ENCODE data around the gene GEN1. TPM values are rescaled to one million over a fixed set of nuclear protein-coding genes. Genes with fewer than 3 reads are reported as not detected.

The GEN1 gene
- total RNA-seq, 2 donors from 2014 or later: 13.5 to 26.3 TPM

GRCh38 chr2:17748745-17749144 is 5.2 kb upstream of the GEN1 start:
- ATAC-seq (no peak), DNase-seq (no peak)
- intact Hi-C loops (cut with DNase I, micrococcal nuclease): no loop called here

GRCh38 chr2:17749753-17750438 is 4.0 kb upstream of the GEN1 start:
- intact Hi-C loops (cut with DNase I, micrococcal nuclease): no loop called here
- no peak for ATAC-seq
- DNase-seq: no peak

- intact Hi-C loops (cut with DNase I, micrococcal nuclease): no loop called here
- DNase-seq (no peak), ATAC-seq (no peak)
Measured at GRCh38 chr2:17752246-17752645, 1.7 kb upstream of the GEN1 start.

GRCh38 chr2:17752892-17753802 is 791 bp upstream of the GEN1 start:
- intact Hi-C loops (cut with DNase I, micrococcal nuclease): no loop called here
- DNase-seq: peak; percentile 59 to 67
- ATAC-seq: peak; percentile 69

GRCh38 chr2:17754773-17755425 is 961 bp downstream of the GEN1 start:
- ATAC-seq (no peak), DNase-seq (no peak)
- intact Hi-C loops (cut with DNase I, micrococcal nuclease): no loop called here

- intact Hi-C loops (cut with DNase I, micrococcal nuclease): no loop called here
- no peak for DNase-seq
- no peak for ATAC-seq
Measured at GRCh38 chr2:17756668-17757067, 2.7 kb downstream of the GEN1 start.

- DNase-seq (peak; percentile 5 to 28), ATAC-seq (peak; percentile 51)
- intact Hi-C loops (cut with DNase I, micrococcal nuclease): no loop called here
Measured at GRCh38 chr2:17757321-17757720, 3.4 kb downstream of the GEN1 start.

- ATAC-seq (no peak), DNase-seq (no peak)
- intact Hi-C loops (cut with DNase I, micrococcal nuclease): no loop called here
Measured at GRCh38 chr2:17758118-17758517, 4.2 kb downstream of the GEN1 start.

- ATAC-seq: no peak
- intact Hi-C loops (cut with DNase I, micrococcal nuclease): no loop called here
- no peak for DNase-seq
Measured at GRCh38 chr2:17759805-17760204, 5.9 kb downstream of the GEN1 start.

- DNase-seq (no peak), ATAC-seq (no peak)
- intact Hi-C loops (cut with DNase I, micrococcal nuclease): no loop called here
Measured at GRCh38 chr2:17762451-17762850, 8.5 kb downstream of the GEN1 start.

GRCh38 chr2:17763641-17764333 is 9.8 kb downstream of the GEN1 start:
- intact Hi-C loops (cut with DNase I, micrococcal nuclease): no loop called here
- no peak for ATAC-seq
- DNase-seq: no peak

GRCh38 chr2:17765398-17765797 is 11.5 kb downstream of the GEN1 start:
- no peak for ATAC-seq
- no peak for DNase-seq
- intact Hi-C loops (cut with DNase I, micrococcal nuclease): no loop called here

- DNase-seq (no peak), ATAC-seq (no peak)
- intact Hi-C loops (cut with DNase I, micrococcal nuclease): no loop called here
Measured at GRCh38 chr2:17768894-17769293, 15.0 kb downstream of the GEN1 start.

GRCh38 chr2:17771956-17772355 is 18.0 kb downstream of the GEN1 start:
- intact Hi-C loops (cut with DNase I, micrococcal nuclease): no loop called here
- DNase-seq (no peak), ATAC-seq (no peak)

- DNase-seq (no peak), ATAC-seq (no peak)
- intact Hi-C loops (cut with DNase I, micrococcal nuclease): no loop called here
Measured at GRCh38 chr2:17772532-17772931, 18.6 kb downstream of the GEN1 start.

GRCh38 chr2:17780546-17780945 is 26.6 kb downstream of the GEN1 start:
- no peak for DNase-seq
- ATAC-seq: no peak
- intact Hi-C loops (cut with DNase I, micrococcal nuclease): no loop called here

GRCh38 chr2:17781482-17781881 is 27.5 kb downstream of the GEN1 start:
- ATAC-seq (no peak), DNase-seq (no peak)
- intact Hi-C loops (cut with DNase I, micrococcal nuclease): no loop called here

GRCh38 chr2:17786727-17787126 is 32.8 kb downstream of the GEN1 start:
- no peak for DNase-seq
- intact Hi-C loops (cut with DNase I, micrococcal nuclease): no loop called here
- no peak for ATAC-seq

GRCh38 chr2:17788773-17789172 is 34.8 kb downstream of the GEN1 start:
- DNase-seq (no peak), ATAC-seq (no peak)
- intact Hi-C loops (cut with DNase I, micrococcal nuclease): no loop called here
